ENCODE data around the gene DCP2.

The DCP2 gene

DNA sequence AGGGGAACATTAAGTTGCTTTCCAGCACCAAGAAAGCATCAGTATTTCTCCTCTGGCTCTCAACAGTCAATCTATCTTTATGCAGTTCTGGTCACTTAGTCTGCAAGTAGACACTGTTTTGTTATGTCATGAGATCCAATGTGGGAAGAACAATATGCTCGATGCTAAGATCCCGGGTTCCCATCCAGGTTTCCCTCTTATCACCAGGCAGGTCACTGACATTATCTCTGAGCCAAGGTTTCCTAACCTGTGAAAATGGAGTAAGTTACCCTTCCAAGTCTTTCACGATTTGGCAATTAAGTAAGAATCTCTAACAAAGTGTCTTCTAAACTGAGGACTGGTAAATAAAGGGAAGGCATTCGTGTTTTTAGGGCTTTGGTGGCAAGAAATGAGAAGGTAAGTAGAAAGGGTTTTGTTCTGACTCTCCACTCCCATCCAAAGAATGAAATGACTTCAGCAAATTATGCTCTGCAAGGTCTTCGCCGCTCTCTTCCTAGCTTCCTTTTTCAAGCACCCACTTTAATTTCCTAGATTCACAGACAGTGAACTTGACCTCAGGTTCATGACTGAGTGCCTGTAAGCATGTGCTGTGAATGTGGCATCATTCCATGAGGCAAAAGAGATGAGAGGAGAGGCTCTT, 86.4 kb downstream of the DCP2 start:
- no peak for DNase-seq

DNA sequence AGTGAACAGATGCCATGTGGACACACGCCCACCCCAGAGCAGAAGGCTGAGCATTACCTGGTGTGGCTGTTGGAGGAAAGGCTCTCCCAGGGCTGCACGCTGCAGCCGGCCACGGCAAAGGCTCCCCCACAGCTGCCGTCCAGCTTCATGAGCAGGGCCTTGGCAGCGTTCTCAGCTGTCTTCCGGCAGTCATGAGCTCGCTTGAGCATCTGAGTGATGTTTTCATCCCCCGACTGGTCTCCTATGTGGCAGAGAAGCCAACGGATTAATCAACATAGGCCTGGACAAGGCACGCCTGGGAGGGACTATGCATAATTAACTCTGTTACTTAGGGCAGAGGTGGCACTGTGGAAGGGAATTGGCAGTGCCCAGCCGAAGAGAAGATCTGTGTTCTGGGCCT, 87.3 kb downstream of the DCP2 start:
- DNase-seq: peak in 2 of 58 donors; percentile 19 to 26

DNA sequence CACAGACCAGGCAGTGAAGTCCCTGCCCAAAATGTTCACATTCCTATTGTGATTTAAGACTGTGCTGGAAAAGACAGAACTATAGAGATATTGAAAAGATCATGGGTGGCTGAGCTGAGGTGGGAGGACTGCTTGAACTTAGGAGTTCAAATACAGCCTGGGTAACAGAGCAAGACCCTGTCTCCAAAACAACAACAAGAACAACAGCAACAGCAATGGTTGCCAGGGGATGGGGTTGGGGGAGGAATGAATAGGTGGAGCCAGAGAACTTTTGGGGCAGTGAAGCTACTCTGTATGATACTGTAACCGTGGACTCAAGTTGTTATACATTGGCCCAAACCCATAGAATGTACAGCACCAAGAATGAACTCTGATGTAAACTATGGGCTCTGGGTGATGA, 88.2 kb downstream of the DCP2 start:
- no peak for DNase-seq

DNA sequence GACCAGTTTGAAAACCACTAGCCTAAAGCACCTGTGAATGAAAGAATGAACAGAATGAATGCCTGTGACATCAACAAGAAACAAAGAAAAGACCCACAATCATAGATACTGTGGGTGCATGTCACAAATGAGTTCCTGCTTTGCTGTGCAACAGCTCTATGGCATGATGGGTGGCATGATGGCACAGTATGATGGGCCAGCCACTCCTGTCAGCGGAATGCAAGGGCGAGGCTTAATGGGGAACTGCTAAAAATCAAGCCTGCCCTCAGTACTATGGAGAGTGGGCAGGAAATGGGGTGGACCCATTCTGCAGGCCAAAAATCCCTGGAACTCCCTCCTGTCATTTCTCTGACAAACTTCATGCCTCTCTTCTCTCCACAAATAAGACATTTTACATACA, 89.0 kb downstream of the DCP2 start:
- DNase-seq: no peak

GRCh38 chr5:113067635-113068344, 91.2 kb downstream of the DCP2 start:
- DNase-seq: peak in 8 of 58 donors; percentile 15 to 47 (median 19)

DNA sequence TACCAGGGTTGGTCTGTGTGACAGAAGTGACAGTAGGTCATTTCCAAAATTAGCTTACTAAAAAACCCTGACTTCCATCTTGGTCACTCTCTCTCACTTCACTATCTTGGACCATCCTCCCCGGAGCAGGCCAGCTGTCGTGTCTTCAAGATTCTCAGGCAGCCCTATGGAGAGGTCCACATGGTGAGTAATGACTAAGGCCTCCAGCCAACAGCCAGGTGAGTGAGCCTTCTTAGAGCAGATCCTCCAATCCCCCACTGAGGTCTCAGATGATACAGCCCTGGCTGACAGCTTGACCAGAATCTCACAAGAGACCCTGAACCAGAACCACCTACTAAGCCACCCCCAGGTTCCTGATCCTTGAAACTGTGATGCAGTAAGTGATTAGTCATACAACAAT, 92.0 kb downstream of the DCP2 start:
- no peak for DNase-seq
